ENCODE measurements around the gene TLE6.

DNA sequence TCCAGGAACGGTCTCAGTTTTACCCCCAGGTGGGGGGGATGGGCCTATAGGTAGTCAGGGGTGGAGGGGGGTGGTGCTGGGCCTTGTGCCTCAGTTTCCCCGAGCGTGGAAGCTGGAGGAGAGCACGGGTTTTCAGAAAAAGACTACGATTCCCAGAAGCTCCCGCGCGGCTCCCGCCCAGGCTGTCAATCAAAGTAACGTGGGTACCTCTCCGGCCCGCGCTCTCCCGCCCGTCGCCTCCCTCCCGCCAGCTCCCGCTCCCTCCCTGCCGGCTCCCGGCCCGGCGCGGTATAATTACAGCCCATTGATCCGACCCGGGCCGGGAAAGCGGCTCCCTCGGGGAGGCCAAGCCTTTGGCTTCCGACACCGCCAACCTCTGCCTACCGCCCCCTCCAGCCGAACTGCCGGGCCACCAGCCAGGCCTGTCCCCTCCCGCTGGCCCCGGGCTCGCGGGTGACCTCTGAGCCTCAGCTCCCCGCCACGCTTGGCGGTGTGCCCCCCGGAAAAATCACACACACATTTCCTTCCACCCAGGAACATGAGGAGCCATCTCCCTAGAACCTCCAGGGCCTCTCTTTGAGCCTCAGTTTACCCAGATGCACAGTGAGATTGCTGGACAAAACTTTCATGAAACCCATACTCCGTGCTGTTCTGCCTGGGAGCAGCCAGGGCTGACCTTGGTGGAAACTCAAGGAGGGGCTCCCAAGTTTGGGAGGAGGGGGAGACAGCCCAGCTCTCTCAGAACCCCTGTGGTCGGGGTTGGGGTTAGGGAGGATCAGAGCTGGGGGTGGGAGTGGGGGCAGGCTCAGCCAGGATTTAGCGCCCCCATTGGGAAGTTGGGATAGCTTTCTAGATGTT, 59.0 kb downstream of the TLE6 start:
- TF ChIP-seq, protein P1, sequence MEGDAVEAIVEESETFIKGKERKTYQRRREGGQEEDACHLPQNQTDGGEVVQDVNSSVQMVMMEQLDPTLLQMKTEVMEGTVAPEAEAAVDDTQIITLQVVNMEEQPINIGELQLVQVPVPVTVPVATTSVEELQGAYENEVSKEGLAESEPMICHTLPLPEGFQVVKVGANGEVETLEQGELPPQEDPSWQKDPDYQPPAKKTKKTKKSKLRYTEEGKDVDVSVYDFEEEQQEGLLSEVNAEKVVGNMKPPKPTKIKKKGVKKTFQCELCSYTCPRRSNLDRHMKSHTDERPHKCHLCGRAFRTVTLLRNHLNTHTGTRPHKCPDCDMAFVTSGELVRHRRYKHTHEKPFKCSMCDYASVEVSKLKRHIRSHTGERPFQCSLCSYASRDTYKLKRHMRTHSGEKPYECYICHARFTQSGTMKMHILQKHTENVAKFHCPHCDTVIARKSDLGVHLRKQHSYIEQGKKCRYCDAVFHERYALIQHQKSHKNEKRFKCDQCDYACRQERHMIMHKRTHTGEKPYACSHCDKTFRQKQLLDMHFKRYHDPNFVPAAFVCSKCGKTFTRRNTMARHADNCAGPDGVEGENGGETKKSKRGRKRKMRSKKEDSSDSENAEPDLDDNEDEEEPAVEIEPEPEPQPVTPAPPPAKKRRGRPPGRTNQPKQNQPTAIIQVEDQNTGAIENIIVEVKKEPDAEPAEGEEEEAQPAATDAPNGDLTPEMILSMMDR (IDR thresholded peaks at IDR 0.05; ENCODE audit: low read length): no peak
- no peak for TF ChIP-seq EZH2phosphoT487 (IDR thresholded peaks at IDR 0.05; ENCODE audit: low read length)
